SK-N-MC (cell line): ENCODE data around the gene CSF3.

Experiments used
- DNase-seq: peaks from one replicate; pipeline ENCODE4 v3.0.0-alpha.2; 2011; ENCODE audit warnings: low read depth, low spot score
- H3K27ac ChIP-seq: fragments of 200-600 bp; sonication (generic); 2 replicates; pipeline ENCODE4 v1.5.1; 2016; ENCODE audit warnings: mixed run types
- H3K36me3 ChIP-seq: fragments of 200-600 bp; sonication (generic); 2 replicates; pipeline ENCODE4 v1.6.1; 2017; ENCODE audit warnings: antibody characterized with exemption, low read length, mixed read lengths; ENCODE audit not compliant: insufficient read depth
- H3K4me3 ChIP-seq: fragments of 200-600 bp; sonication (generic); 2 replicates; pipeline ENCODE4 v1.5.1; 2016
- H3K9ac ChIP-seq: fragments of 200-600 bp; sonication (generic); 2 replicates; pipeline ENCODE4 v1.8.0; 2017; ENCODE audit warnings: mixed run types, mixed read lengths; ENCODE audit not compliant: insufficient read length
- H3K9me3 ChIP-seq: fragments of 200-600 bp; sonication (generic); 2 replicates; pipeline ENCODE4 v1.6.1; 2017; ENCODE audit warnings: low read depth, mild to moderate bottlenecking, antibody characterized with exemption, low read length, moderate library complexity, mixed read lengths
- EZH2 ChIP-seq: fragments of 200-600 bp; sonication (generic); IDR thresholded peaks from one replicate; pipeline ENCODE4 v1.6.1; 2017; ENCODE audit warnings: antibody characterized with exemption
- FOXP2 ChIP-seq: optimal IDR thresholded peaks from 2 replicates; pipeline ENCODE3; 2011; ENCODE audit warnings: mild to moderate bottlenecking, moderate library complexity; ENCODE audit not compliant: insufficient read depth; ENCODE audit errors: extremely low read length, control extremely low read depth
- POLR2AphosphoS5 ChIP-seq: IDR thresholded peaks from 2 replicates; pipeline ENCODE4 v1.6.1; 2012; ENCODE audit warnings: mild to moderate bottlenecking, low read depth, low read length, borderline replicate concordance

The CSF3 gene

GRCh38 chr17:40064971-40065768 is 49.9 kb downstream of the CSF3 start:
- DNase-seq, result no peak
- no peak for TF ChIP-seq POLR2AphosphoS5
- no peak for TF ChIP-seq FOXP2
- TF ChIP-seq EZH2, result no peak
- H3K9me3 ChIP-seq, result no peaks in the 10 kb centered on the region
- H3K36me3 ChIP-seq, result no peaks in the 10 kb centered on the region
- H3K9ac ChIP-seq, result peak overlapping the region; percentile 29
- H3K27ac ChIP-seq, result peak overlapping the region; percentile 45; the same call in 1 of the 2 replicates
- H3K4me3 ChIP-seq, result peak overlapping the region; percentile 92

DNA sequence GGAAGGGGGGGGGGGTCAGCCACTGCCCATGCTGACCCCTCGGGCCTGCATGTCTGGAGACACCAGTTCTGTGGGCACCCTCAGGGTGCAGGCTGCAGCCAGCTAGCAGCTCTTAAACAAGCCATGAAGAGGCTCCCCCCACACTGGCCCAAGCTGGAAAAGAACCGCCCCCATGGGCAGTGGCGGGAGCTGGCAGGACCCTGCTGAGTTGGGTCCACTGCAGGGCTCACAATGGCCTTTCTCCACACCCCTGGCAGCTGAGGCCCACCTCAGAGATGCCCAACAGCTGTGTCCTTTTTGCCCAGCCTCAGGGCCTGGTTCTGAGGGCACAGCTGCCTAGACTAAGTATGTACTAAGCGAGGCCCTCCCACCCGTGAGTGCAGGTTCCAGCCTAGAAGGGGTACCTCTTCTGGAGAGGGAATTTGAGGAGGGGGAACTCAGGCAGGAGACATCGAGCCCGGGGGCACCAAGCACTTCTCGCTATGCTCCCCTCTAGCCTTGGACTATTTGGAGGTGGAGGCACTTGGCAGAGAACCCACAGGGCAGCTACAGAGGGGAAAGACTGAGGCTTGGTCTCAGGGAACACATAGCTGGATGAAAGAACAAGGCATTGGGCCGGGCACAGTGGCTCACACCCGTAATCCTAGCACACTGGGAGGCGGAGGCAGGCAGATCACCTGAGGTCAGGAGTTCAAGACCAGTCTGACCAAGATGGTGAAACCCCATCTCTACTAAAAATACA is 50.7 kb downstream of the CSF3 start:
- no peak overlapping the region for H3K4me3 ChIP-seq
- H3K9ac ChIP-seq, result no peak overlapping the region
- TF ChIP-seq EZH2, result no peak
- no peak for TF ChIP-seq POLR2AphosphoS5
- TF ChIP-seq FOXP2, result no peak
- no peaks in the 10 kb centered on the region for H3K9me3 ChIP-seq
- peak overlapping the region; percentile 45 for H3K27ac ChIP-seq
- no peak for DNase-seq
- no peaks in the 10 kb centered on the region for H3K36me3 ChIP-seq
